Lower lobe of right lung (tissue), 2 donors: ENCODE data around the gene TUBA1B. TPM values are rescaled to one million over a fixed set of nuclear protein-coding genes. Genes with fewer than 3 reads are reported as not detected.

Source experiments
- ATAC-seq, 2 donors: fragments of 200-7000 bp; cut with Tn5 transposase; one replicate each; pipeline ENCODE4 v1.9.1; 2020 to 2022; ENCODE audit warnings: mild to moderate bottlenecking in 2 of 2, moderate library complexity in 2 of 2
- DNase-seq: peaks from one replicate; pipeline ENCODE4 v3.0.0-alpha.2; 2020
- H3K27ac ChIP-seq: fragments of 200-600 bp; one replicate; pipeline ENCODE4 v1.8.0; 2022
- H3K27me3 ChIP-seq: fragments of 200-600 bp; one replicate; pipeline ENCODE4 v1.8.0; 2022; ENCODE audit warnings: low read depth
- H3K36me3 ChIP-seq: fragments of 200-600 bp; one replicate; pipeline ENCODE4 v1.8.0; 2022; ENCODE audit warnings: mild to moderate bottlenecking
- H3K4me1 ChIP-seq: fragments of 200-600 bp; one replicate; pipeline ENCODE4 v1.8.0; 2022
- H3K4me3 ChIP-seq: fragments of 200-600 bp; one replicate; pipeline ENCODE4 v1.8.0; 2022; ENCODE audit warnings: mild to moderate bottlenecking
- H3K9me3 ChIP-seq: fragments of 200-600 bp; one replicate; pipeline ENCODE4 v1.8.0; 2022
- CTCF ChIP-seq: fragments of 200-600 bp; IDR thresholded peaks from one replicate; pipeline ENCODE4 v1.8.0; 2022; ENCODE audit warnings: antibody characterized with exemption, mild to moderate bottlenecking
- intact Hi-C: fragments of 100-400 bp; cut with DNase I; formaldehyde crosslinking; loops from one replicate; pipeline ENCODE4 v1.11.0; 2022
- total RNA-seq: library from RNA; stranded (reverse); fragmentation: NEBNext Ultra II Directional; extraction: Animal tissue kit (Norgen Biotek cat#: 25700); gene quantifications from one replicate; pipeline ENCODE4 v1.2.1, GENCODE V29; 2021
- donor health status: DM: no; HTN: yes; CAD: no; lungs with severe emphysema.

The TUBA1B gene
- total RNA-seq, 1 donor from 2014 or later, result 575 TPM

- Histone ChIP-seq H3K4me3 (no peak overlapping the region), H3K27me3 (peaks cover 18% of the 10 kb centered on the region), H3K4me1 (peaks cover 22% of the 10 kb centered on the region), H3K36me3 (peaks cover 73% of the 10 kb centered on the region), H3K27ac (no peak overlapping the region), H3K9me3 (no peaks in the 10 kb centered on the region)
- peak; percentile 84 for TF ChIP-seq CTCF
- DNase-seq (peak; percentile 61), ATAC-seq (peak; percentile 35 to 41)
- intact Hi-C loops, result no loop called here
Measured at GRCh38 chr12:49098035-49098451, 33.2 kb downstream of the TUBA1B start.

DNA sequence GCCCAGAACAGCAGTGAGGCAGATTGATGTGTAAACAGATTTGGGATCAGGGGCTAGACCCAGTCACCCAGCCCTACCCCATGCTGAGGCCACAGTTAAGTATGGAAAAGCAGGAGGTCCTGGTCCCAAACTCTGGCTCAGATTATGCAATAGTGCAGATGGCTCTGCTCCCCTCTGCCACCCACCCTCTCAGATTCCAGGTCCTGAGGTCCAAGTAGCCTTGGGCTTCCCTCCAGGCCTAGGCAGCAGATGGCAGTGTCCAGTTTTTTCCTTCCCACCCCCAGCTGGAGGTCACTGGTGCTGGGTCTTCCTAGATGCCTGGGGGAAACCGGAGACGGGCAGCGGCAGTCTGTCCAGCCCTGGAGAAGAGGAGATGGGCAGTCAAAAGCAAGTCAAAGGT is 33.8 kb downstream of the TUBA1B start:
- Histone ChIP-seq H3K27ac (no peak overlapping the region), H3K9me3 (no peaks in the 10 kb centered on the region), H3K27me3 (peaks cover 24% of the 10 kb centered on the region), H3K4me3 (no peak overlapping the region), H3K36me3 (peaks cover 67% of the 10 kb centered on the region), H3K4me1 (peaks cover 29% of the 10 kb centered on the region)
- intact Hi-C loops, result no loop called here
- no peak for TF ChIP-seq CTCF
- ATAC-seq (no peak), DNase-seq (no peak)

DNA sequence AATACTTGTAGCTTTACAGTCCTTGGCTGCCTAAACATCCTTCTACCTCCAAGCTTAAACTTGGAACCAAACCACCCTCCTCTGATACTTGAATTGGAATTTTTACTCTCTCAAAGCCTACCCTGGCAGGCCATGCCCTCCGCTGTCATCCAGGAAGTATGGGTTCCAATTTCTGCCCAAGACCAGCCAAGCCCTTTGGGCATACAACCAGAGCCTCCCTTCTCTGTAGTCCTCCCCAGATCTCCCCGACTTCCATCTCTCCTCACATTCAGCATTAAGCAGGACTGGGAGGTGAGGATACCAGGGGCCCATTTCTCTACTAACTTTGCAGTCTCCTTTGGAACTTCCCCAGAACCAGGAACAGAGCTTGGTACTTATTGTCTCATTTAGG is 36.2 kb downstream of the TUBA1B start:
- H3K36me3 ChIP-seq, result peaks cover 43% of the 10 kb centered on the region
- H3K27ac ChIP-seq, result no peak overlapping the region
- H3K4me1 ChIP-seq, result peaks cover 52% of the 10 kb centered on the region
- H3K4me3 ChIP-seq, result no peak overlapping the region
- no peak for TF ChIP-seq CTCF
- H3K9me3 ChIP-seq, result no peaks in the 10 kb centered on the region
- intact Hi-C loops, result no loop called here
- H3K27me3 ChIP-seq, result peaks cover 47% of the 10 kb centered on the region
- ATAC-seq (no peak), DNase-seq (no peak)

- H3K36me3 ChIP-seq, result peaks cover 37% of the 10 kb centered on the region
- peak within 1 kb of the TSS; percentile 38 for H3K4me3 ChIP-seq
- H3K27me3 ChIP-seq, result peaks cover 53% of the 10 kb centered on the region
- DNase-seq, result peak; percentile 61
- no peak within 1 kb of the TSS for H3K27ac ChIP-seq
- H3K4me1 ChIP-seq, result peaks cover 58% of the 10 kb centered on the region
- no peaks in the 10 kb centered on the region for H3K9me3 ChIP-seq
- intact Hi-C loops, result no loop called here
- ATAC-seq, result peak; percentile 36 to 42
- TF ChIP-seq CTCF, result no peak
Measured at GRCh38 chr12:49094160-49094974, 36.8 kb downstream of the TUBA1B start, which contains the start of gene DHH. TSS of gene DHH (minus strand) at chr12:49094801. CDS start at chr12:49094512, 289 bp downstream.

DNA sequence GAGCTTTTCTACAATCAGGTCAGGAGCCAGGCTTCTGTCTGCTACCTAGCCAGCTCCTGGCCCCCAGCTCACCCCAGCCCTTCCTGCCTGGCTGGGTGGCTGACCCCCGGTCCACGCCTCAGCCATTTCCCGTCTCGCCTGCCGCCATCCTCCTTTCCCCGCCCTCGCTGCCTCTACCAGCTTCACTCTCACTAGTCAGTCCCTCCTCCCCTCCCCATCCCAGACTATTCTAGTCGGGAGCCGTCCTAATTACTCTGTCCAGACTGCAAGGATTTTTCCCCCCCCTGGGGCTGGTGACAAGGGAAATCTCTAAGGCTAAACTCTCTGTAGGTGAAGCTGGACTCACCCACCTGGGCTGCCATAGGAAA is 37.4 kb downstream of the TUBA1B start:
- peak overlapping the region; percentile 38 for H3K4me3 ChIP-seq
- no peak overlapping the region for H3K27ac ChIP-seq
- TF ChIP-seq CTCF, result no peak
- H3K9me3 ChIP-seq, result no peaks in the 10 kb centered on the region
- no peak for DNase-seq
- H3K4me1 ChIP-seq, result peaks cover 63% of the 10 kb centered on the region
- intact Hi-C loops, result no loop called here
- peaks cover 31% of the 10 kb centered on the region for H3K36me3 ChIP-seq
- ATAC-seq, result peak; percentile 3 to 13
- peaks cover 59% of the 10 kb centered on the region for H3K27me3 ChIP-seq
